SU-DHL-6 (cell line): ENCODE results near the gene CLEC2D.
"Not testable (repeated sequence)": the region's sequence is repeated elsewhere in the genome, so short reads cannot be mapped to it uniquely, and the experiment has no call there.

ENCODE experiments used
- CTCF ChIP-seq: fragments of 200-600 bp; sonication (generic); IDR thresholded peaks from one replicate; pipeline ENCODE4 v1.5.1; 2017; ENCODE audit warnings: antibody characterized with exemption, mild to moderate bottlenecking, low read length, moderate library complexity; ENCODE audit not compliant: insufficient read depth, poor library complexity, severe bottlenecking
- EZH2phosphoT487 ChIP-seq: fragments of 200-600 bp; sonication (generic), shearing (Covaris generic); conservative IDR thresholded peaks from 2 replicates; pipeline ENCODE4 v1.6.1; 2018; ENCODE audit warnings: mild to moderate bottlenecking, antibody characterized with exemption, low read length, moderate library complexity, mixed read lengths

- not testable (repeated sequence) for TF ChIP-seq CTCF, EZH2phosphoT487
Observed at GRCh38 chr12:9644985-9645551, 24.4 kb upstream of the CLEC2D start.
